ENCODE results near the gene FUT3.

DNA sequence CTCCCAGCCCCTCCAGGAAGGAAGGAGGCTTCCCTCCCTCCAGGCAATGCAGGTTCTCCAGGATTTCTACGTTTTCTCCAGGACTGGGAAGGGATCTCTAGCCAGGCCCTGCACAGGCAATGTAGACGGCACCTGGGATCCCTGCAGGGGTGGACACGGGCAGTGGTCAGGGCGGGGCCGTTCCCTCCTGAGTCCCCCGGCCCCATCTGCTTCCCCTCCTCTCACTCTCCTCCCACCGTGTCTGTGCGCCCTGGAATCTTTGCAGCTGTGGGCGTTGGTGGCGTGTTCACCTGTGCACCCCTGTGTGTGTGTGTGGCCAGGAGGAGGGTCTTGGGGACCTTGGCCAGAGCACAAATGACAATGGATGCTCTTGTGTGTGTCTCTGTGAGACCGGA lies 36.4 kb downstream of the FUT3 start:
- TF ChIP-seq RFX5 (IDR thresholded peaks at IDR 0.05; ENCODE audit: low read length) (no peak), POLR2AphosphoS5 (IDR thresholded peaks at IDR 0.05; ENCODE audit: low read depth, low read length) (no peak), CHD2 (IDR thresholded peaks at IDR 0.05; ENCODE audit: low read length, partially characterized antibody) (no peak), FOSL2 (IDR thresholded peaks at IDR 0.05; ENCODE audit: borderline replicate concordance, low read depth) (no peak), MXI1 (IDR thresholded peaks at IDR 0.05; ENCODE audit: low read depth, low read length) (no peak), TAF1 (IDR thresholded peaks at IDR 0.05; ENCODE audit: borderline replicate concordance, low read depth, low read length) (no peak), CTCF (IDR thresholded peaks at IDR 0.05) (no peak), YY1 (IDR thresholded peaks at IDR 0.05; ENCODE audit: low read depth) (no peak), EZH2phosphoT487 (IDR thresholded peaks at IDR 0.05; ENCODE audit: borderline replicate concordance, low read depth) (no peak), ZBTB33 (IDR thresholded peaks at IDR 0.05; ENCODE audit: borderline replicate concordance, low read depth) (no peak), TEAD4 (IDR thresholded peaks at IDR 0.05; ENCODE audit: borderline replicate concordance, insufficient read depth) (no peak)
